ENCODE data around the gene CCDC197. TPM values are rescaled to one million over a fixed set of nuclear protein-coding genes. Genes with fewer than 3 reads are reported as not detected.
A peak's percentile ranks its signal among the peaks of the same experiment; 100 is the strongest.

Gene CCDC197
- total RNA-seq, 1 donor from 2014 or later: 1.2 TPM

GRCh38 chr14:93959239-93960107 lies 37.6 kb upstream of the CCDC197 start:
- no peak for TF ChIP-seq CTCF (IDR thresholded peaks at IDR 0.05; ENCODE audit: borderline replicate concordance)
- Histone ChIP-seq H3K27ac (replicated peaks) (peak overlapping the region; percentile 75), H3K27me3 (ENCODE audit: low read depth) (no peaks in the 10 kb centered on the region), H3K9me3 (replicated peaks) (no peaks in the 10 kb centered on the region), H3K36me3 (peaks cover 69% of the 10 kb centered on the region), H3K4me3 (no peak overlapping the region), H3K4me1 (peaks cover 96% of the 10 kb centered on the region)
- no peak for DNase-seq
- intact Hi-C loops (cut with micrococcal nuclease): no loop called here

- H3K36me3 ChIP-seq: peaks cover 63% of the 10 kb centered on the region
- TF ChIP-seq CTCF (IDR thresholded peaks at IDR 0.05; ENCODE audit: borderline replicate concordance): no peak
- peaks cover 96% of the 10 kb centered on the region for H3K4me1 ChIP-seq
Measured at GRCh38 chr14:93960108-93960475, 37.0 kb upstream of the CCDC197 start.

GRCh38 chr14:93960774-93961438 lies 36.2 kb upstream of the CCDC197 start:
- TF ChIP-seq CTCF (IDR thresholded peaks at IDR 0.05; ENCODE audit: borderline replicate concordance): no peak
- no peaks in the 10 kb centered on the region for H3K27me3 ChIP-seq (ENCODE audit: low read depth)
- H3K4me1 ChIP-seq: peaks cover 96% of the 10 kb centered on the region
- intact Hi-C loops (cut with micrococcal nuclease): no loop called here
- no peaks in the 10 kb centered on the region for H3K9me3 ChIP-seq (replicated peaks)
- DNase-seq: no peak
- H3K27ac ChIP-seq (replicated peaks): no peak overlapping the region
- H3K4me3 ChIP-seq: no peak overlapping the region
- H3K36me3 ChIP-seq: peaks cover 58% of the 10 kb centered on the region

More at GRCh38 chr14:93960108-93960475, 37.0 kb upstream of the CCDC197 start:
- no peaks in the 10 kb centered on the region for H3K27me3 ChIP-seq (ENCODE audit: low read depth)
- no peak overlapping the region for H3K4me3 ChIP-seq
- intact Hi-C loops (cut with micrococcal nuclease): no loop called here
- no peaks in the 10 kb centered on the region for H3K9me3 ChIP-seq (replicated peaks)
- no peak for DNase-seq
- H3K27ac ChIP-seq (replicated peaks): peak overlapping the region; percentile 75

- no peak for TF ChIP-seq CTCF (IDR thresholded peaks at IDR 0.05; ENCODE audit: borderline replicate concordance)
- no peak for DNase-seq
- Histone ChIP-seq H3K27ac (replicated peaks) (no peak overlapping the region), H3K27me3 (ENCODE audit: low read depth) (no peaks in the 10 kb centered on the region), H3K36me3 (peaks cover 51% of the 10 kb centered on the region), H3K4me1 (peaks cover 96% of the 10 kb centered on the region), H3K9me3 (replicated peaks) (no peaks in the 10 kb centered on the region), H3K4me3 (no peak overlapping the region)
- intact Hi-C loops (cut with micrococcal nuclease): no loop called here
Measured at GRCh38 chr14:93961620-93962019, 35.5 kb upstream of the CCDC197 start.

- H3K4me1 ChIP-seq: peaks cover 96% of the 10 kb centered on the region
- no peak for DNase-seq
- no peaks in the 10 kb centered on the region for H3K9me3 ChIP-seq (replicated peaks)
- no peak overlapping the region for H3K4me3 ChIP-seq
- H3K27me3 ChIP-seq (ENCODE audit: low read depth): no peaks in the 10 kb centered on the region
- intact Hi-C loops (cut with micrococcal nuclease): no loop called here
- peak overlapping the region; percentile 40 for H3K27ac ChIP-seq (replicated peaks)
- no peak for TF ChIP-seq CTCF (IDR thresholded peaks at IDR 0.05; ENCODE audit: borderline replicate concordance)
- peaks cover 51% of the 10 kb centered on the region for H3K36me3 ChIP-seq
Measured at GRCh38 chr14:93962701-93963601, 34.1 kb upstream of the CCDC197 start.

Measured in left ventricle myocardium inferior (tissue), 1 donor.